Measurements from ENCODE around the gene MAGEA3.
"Not testable (repeated sequence)": the region's sequence is repeated elsewhere in the genome, so short reads cannot be mapped to it uniquely, and the experiment has no call there.

MAGEA3 gene

GRCh38 chrX:152674135-152674534 lies 24.5 kb upstream of the MAGEA3 start:
- Histone ChIP-seq H3K9me3 (ENCODE audit: control extremely low read depth in 1 of 5, control insufficient read depth in 4 of 5, insufficient read depth in 2 of 5, low read depth in 1 of 5, low read length in 4 of 5) (no peaks in the 10 kb centered on the region), H3K4me3 (ENCODE audit: control insufficient read depth in 1 of 7, extremely low read depth in 1 of 7, insufficient read depth in 4 of 7, low read depth in 2 of 7, low read length in 6 of 7) (no peak overlapping the region), H3K27me3 (replicated peaks in 2 of 5; ENCODE audit: control insufficient read depth in 4 of 5, insufficient read depth in 5 of 5, low read length in 4 of 5) (peaks cover 0 to 3% (median 0%) of the 10 kb centered on the region in 5 experiments), H3K36me3 (ENCODE audit: control insufficient read depth in 4 of 4, insufficient read depth in 4 of 4, low read length in 3 of 4) (no peaks in the 10 kb centered on the region), H3K27ac (ENCODE audit: insufficient read depth in 1 of 2, low read depth in 1 of 2, low read length in 2 of 2, poor library complexity in 1 of 2, severe bottlenecking in 2 of 2) (no peak overlapping the region), H3K4me1 (ENCODE audit: control extremely low read depth in 1 of 4, control insufficient read depth in 4 of 4, insufficient read depth in 4 of 4, low read length in 3 of 4) (no peaks in the 10 kb centered on the region)
- WGBS (ENCODE audit: insufficient coverage), result 60% methylated on average over 1 of the region's 2 CpGs
- ChIA-PET POLR2A (no interaction called here), CTCF (no interaction called here)
- no peak for DNase-seq

DNA sequence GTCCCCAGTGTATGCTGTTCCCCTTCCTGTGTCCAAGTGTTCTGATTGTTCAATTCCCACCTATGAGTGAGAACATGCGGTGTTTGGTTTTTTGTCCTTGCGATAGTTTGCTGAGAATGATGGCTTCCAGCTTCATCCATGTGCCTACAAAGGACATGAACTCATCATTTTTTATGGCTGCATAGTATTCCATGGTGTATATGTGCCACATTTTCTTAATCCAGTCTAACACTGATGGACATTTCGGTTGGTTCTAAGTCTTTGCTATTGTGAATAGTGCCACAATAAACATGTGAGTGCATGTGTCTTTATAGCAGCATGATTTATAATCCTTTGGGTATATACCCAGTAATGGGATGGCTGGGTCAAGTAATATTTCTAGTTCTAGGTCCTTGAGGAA lies 23.9 kb upstream of the MAGEA3 start:
- WGBS (ENCODE audit: insufficient coverage), result no CpG with 5 or more reads among the region's 3 CpGs
- DNase-seq; H3K4me3 ChIP-seq (ENCODE audit: control insufficient read depth in 1 of 7, extremely low read depth in 1 of 7, insufficient read depth in 4 of 7, low read depth in 2 of 7, low read length in 6 of 7); H3K27me3 ChIP-seq (replicated peaks in 2 of 5; ENCODE audit: control insufficient read depth in 4 of 5, insufficient read depth in 5 of 5, low read length in 4 of 5); H3K27ac ChIP-seq (ENCODE audit: insufficient read depth in 1 of 2, low read depth in 1 of 2, low read length in 2 of 2, poor library complexity in 1 of 2, severe bottlenecking in 2 of 2); H3K36me3 ChIP-seq (ENCODE audit: control insufficient read depth in 4 of 4, insufficient read depth in 4 of 4, low read length in 3 of 4); H3K9me3 ChIP-seq (ENCODE audit: control extremely low read depth in 1 of 5, control insufficient read depth in 4 of 5, insufficient read depth in 2 of 5, low read depth in 1 of 5, low read length in 4 of 5); POLR2A ChIA-PET; H3K4me1 ChIP-seq (ENCODE audit: control extremely low read depth in 1 of 4, control insufficient read depth in 4 of 4, insufficient read depth in 4 of 4, low read length in 3 of 4); CTCF ChIA-PET: not testable (repeated sequence)

GRCh38 chrX:152681012-152681411 lies 17.6 kb upstream of the MAGEA3 start:
- H3K27ac ChIP-seq (ENCODE audit: insufficient read depth in 1 of 2, low read depth in 1 of 2, low read length in 2 of 2, poor library complexity in 1 of 2, severe bottlenecking in 2 of 2); CTCF ChIA-PET; H3K27me3 ChIP-seq (replicated peaks in 2 of 5; ENCODE audit: control insufficient read depth in 4 of 5, insufficient read depth in 5 of 5, low read length in 4 of 5); H3K36me3 ChIP-seq (ENCODE audit: control insufficient read depth in 4 of 4, insufficient read depth in 4 of 4, low read length in 3 of 4); H3K4me3 ChIP-seq (ENCODE audit: control insufficient read depth in 1 of 7, extremely low read depth in 1 of 7, insufficient read depth in 4 of 7, low read depth in 2 of 7, low read length in 6 of 7); POLR2A ChIA-PET; H3K4me1 ChIP-seq (ENCODE audit: control extremely low read depth in 1 of 4, control insufficient read depth in 4 of 4, insufficient read depth in 4 of 4, low read length in 3 of 4); H3K9me3 ChIP-seq (ENCODE audit: control extremely low read depth in 1 of 5, control insufficient read depth in 4 of 5, insufficient read depth in 2 of 5, low read depth in 1 of 5, low read length in 4 of 5); DNase-seq: not testable (repeated sequence)
- WGBS (ENCODE audit: insufficient coverage), result no CpG with 5 or more reads among the region's 3 CpGs

DNA sequence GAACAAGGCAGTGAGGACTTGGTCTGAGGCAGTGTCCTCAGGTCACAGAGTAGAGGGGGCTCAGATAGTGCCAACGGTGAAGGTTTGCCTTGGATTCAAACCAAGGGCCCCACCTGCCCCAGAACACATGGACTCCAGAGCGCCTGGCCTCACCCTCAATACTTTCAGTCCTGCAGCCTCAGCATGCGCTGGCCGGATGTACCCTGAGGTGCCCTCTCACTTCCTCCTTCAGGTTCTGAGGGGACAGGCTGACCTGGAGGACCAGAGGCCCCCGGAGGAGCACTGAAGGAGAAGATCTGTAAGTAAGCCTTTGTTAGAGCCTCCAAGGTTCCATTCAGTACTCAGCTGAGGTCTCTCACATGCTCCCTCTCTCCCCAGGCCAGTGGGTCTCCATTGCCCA lies 1.8 kb downstream of the MAGEA3 start:
- CTCF ChIA-PET; POLR2A ChIA-PET; H3K36me3 ChIP-seq (ENCODE audit: control insufficient read depth in 4 of 4, insufficient read depth in 4 of 4, low read length in 3 of 4); H3K4me1 ChIP-seq (ENCODE audit: control extremely low read depth in 1 of 4, control insufficient read depth in 4 of 4, insufficient read depth in 4 of 4, low read length in 3 of 4); H3K27me3 ChIP-seq (replicated peaks in 2 of 5; ENCODE audit: control insufficient read depth in 4 of 5, insufficient read depth in 5 of 5, low read length in 4 of 5); H3K4me3 ChIP-seq (ENCODE audit: control insufficient read depth in 1 of 7, extremely low read depth in 1 of 7, insufficient read depth in 4 of 7, low read depth in 2 of 7, low read length in 6 of 7); H3K9me3 ChIP-seq (ENCODE audit: control extremely low read depth in 1 of 5, control insufficient read depth in 4 of 5, insufficient read depth in 2 of 5, low read depth in 1 of 5, low read length in 4 of 5); DNase-seq; H3K27ac ChIP-seq (ENCODE audit: insufficient read depth in 1 of 2, low read depth in 1 of 2, low read length in 2 of 2, poor library complexity in 1 of 2, severe bottlenecking in 2 of 2): not testable (repeated sequence)
- 100% methylated on average over 2 of the region's 5 CpGs for WGBS (ENCODE audit: insufficient coverage)

GRCh38 chrX:152706500-152706899 lies 7.9 kb downstream of the MAGEA3 start:
- DNase-seq; H3K36me3 ChIP-seq (ENCODE audit: control insufficient read depth in 4 of 4, insufficient read depth in 4 of 4, low read length in 3 of 4); H3K27me3 ChIP-seq (replicated peaks in 2 of 5; ENCODE audit: control insufficient read depth in 4 of 5, insufficient read depth in 5 of 5, low read length in 4 of 5); CTCF ChIA-PET; H3K27ac ChIP-seq (ENCODE audit: insufficient read depth in 1 of 2, low read depth in 1 of 2, low read length in 2 of 2, poor library complexity in 1 of 2, severe bottlenecking in 2 of 2); H3K9me3 ChIP-seq (ENCODE audit: control extremely low read depth in 1 of 5, control insufficient read depth in 4 of 5, insufficient read depth in 2 of 5, low read depth in 1 of 5, low read length in 4 of 5); POLR2A ChIA-PET; H3K4me3 ChIP-seq (ENCODE audit: control insufficient read depth in 1 of 7, extremely low read depth in 1 of 7, insufficient read depth in 4 of 7, low read depth in 2 of 7, low read length in 6 of 7); H3K4me1 ChIP-seq (ENCODE audit: control extremely low read depth in 1 of 4, control insufficient read depth in 4 of 4, insufficient read depth in 4 of 4, low read length in 3 of 4): not testable (repeated sequence)
- 87% methylated on average over 2 of the region's 7 CpGs for WGBS (ENCODE audit: insufficient coverage)

DNA sequence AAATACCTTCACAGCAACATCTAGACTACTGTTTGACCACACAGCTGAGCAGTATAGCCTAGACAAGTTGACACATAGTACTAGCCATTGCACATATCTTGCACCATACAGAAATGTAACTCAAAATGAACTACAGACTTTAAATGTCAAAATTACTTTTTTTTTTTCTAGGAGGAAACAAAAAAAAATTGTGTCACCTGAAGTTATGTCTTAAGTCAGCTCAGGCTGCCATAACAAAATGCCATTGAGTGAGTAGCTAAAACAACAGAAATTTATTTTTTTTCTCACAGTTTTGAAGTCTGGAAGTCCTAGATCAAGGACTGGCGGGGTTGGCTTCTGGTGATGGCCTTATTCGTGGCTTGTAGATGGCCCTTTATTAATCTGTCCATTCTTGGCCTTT lies 10.6 kb downstream of the MAGEA3 start, which contains the start of gene CSAG2:
Gene CSAG2 (minus strand): TSS at position 101 of the 400 bp plus-strand sequence. CDS start 161 bp downstream, outside the sequence.
- no CpG with 5 or more reads among the region's 2 CpGs for WGBS (ENCODE audit: insufficient coverage)
- POLR2A ChIA-PET; H3K9me3 ChIP-seq (ENCODE audit: control extremely low read depth in 1 of 5, control insufficient read depth in 4 of 5, insufficient read depth in 2 of 5, low read depth in 1 of 5, low read length in 4 of 5); H3K4me3 ChIP-seq (ENCODE audit: control insufficient read depth in 1 of 7, extremely low read depth in 1 of 7, insufficient read depth in 4 of 7, low read depth in 2 of 7, low read length in 6 of 7); DNase-seq; H3K36me3 ChIP-seq (ENCODE audit: control insufficient read depth in 4 of 4, insufficient read depth in 4 of 4, low read length in 3 of 4); H3K27ac ChIP-seq (ENCODE audit: insufficient read depth in 1 of 2, low read depth in 1 of 2, low read length in 2 of 2, poor library complexity in 1 of 2, severe bottlenecking in 2 of 2); CTCF ChIA-PET; H3K4me1 ChIP-seq (ENCODE audit: control extremely low read depth in 1 of 4, control insufficient read depth in 4 of 4, insufficient read depth in 4 of 4, low read length in 3 of 4); H3K27me3 ChIP-seq (replicated peaks in 2 of 5; ENCODE audit: control insufficient read depth in 4 of 5, insufficient read depth in 5 of 5, low read length in 4 of 5): not testable (repeated sequence)

GRCh38 chrX:152713195-152713594 lies 14.6 kb downstream of the MAGEA3 start:
- POLR2A ChIA-PET; H3K27me3 ChIP-seq (replicated peaks in 2 of 5; ENCODE audit: control insufficient read depth in 4 of 5, insufficient read depth in 5 of 5, low read length in 4 of 5); H3K4me1 ChIP-seq (ENCODE audit: control extremely low read depth in 1 of 4, control insufficient read depth in 4 of 4, insufficient read depth in 4 of 4, low read length in 3 of 4); H3K9me3 ChIP-seq (ENCODE audit: control extremely low read depth in 1 of 5, control insufficient read depth in 4 of 5, insufficient read depth in 2 of 5, low read depth in 1 of 5, low read length in 4 of 5); DNase-seq; H3K27ac ChIP-seq (ENCODE audit: insufficient read depth in 1 of 2, low read depth in 1 of 2, low read length in 2 of 2, poor library complexity in 1 of 2, severe bottlenecking in 2 of 2); CTCF ChIA-PET; H3K4me3 ChIP-seq (ENCODE audit: control insufficient read depth in 1 of 7, extremely low read depth in 1 of 7, insufficient read depth in 4 of 7, low read depth in 2 of 7, low read length in 6 of 7); H3K36me3 ChIP-seq (ENCODE audit: control insufficient read depth in 4 of 4, insufficient read depth in 4 of 4, low read length in 3 of 4): not testable (repeated sequence)
- WGBS (ENCODE audit: insufficient coverage), result no CpG with 5 or more reads among the region's 5 CpGs

Data from common myeloid progenitor, CD34-positive (primary cell).